Stimulated activated naive CD8-positive, alpha-beta T cell treated with anti-CD3 and anti-CD28 coated beads, Interleukin-15, Interleukin-2, amounts not matched to agents 100 U/mL and 50 U/mL, for 24 hours (primary cell): ENCODE results near the gene PROB1.
"Not testable (repeated sequence)": the region's sequence is repeated elsewhere in the genome, so short reads cannot be mapped to it uniquely, and the experiment has no call there.

Experiments
- ATAC-seq: fragments of 150-1000 bp; cut with Tn5 transposase; one replicate; pipeline ENCODE4 v1.10.0; 2021
- DNase-seq: peaks from one replicate; pipeline ENCODE4 v3.0.0; 2021

The PROB1 gene, protein sequence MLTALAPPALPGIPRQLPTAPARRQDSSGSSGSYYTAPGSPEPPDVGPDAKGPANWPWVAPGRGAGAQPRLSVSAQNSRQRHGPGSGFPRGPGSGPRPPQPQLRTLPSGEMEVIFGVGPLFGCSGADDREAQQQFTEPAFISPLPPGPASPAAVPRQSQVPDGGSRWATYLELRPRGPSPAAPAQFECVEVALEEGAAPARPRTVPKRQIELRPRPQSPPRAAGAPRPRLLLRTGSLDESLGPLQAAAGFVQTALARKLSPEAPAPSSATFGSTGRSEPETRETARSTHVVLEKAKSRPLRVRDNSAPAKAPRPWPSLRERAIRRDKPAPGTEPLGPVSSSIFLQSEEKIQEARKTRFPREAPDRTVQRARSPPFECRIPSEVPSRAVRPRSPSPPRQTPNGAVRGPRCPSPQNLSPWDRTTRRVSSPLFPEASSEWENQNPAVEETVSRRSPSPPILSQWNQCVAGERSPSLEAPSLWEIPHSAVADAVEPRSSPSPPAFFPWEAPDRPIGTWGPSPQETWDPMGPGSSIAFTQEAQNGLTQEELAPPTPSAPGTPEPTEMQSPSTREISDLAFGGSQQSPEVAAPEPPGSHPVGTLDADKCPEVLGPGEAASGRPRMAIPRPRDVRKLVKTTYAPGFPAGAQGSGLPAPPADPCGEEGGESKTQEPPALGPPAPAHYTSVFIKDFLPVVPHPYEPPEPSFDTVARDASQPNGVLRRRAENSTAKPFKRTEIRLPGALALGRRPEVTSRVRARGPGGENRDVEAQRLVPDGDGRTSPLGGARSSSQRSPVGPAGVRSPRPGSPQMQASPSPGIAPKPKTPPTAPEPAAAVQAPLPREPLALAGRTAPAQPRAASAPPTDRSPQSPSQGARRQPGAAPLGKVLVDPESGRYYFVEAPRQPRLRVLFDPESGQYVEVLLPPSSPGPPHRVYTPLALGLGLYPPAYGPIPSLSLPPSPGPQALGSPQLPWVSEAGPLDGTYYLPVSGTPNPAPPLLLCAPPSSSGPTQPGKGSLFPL

DNA sequence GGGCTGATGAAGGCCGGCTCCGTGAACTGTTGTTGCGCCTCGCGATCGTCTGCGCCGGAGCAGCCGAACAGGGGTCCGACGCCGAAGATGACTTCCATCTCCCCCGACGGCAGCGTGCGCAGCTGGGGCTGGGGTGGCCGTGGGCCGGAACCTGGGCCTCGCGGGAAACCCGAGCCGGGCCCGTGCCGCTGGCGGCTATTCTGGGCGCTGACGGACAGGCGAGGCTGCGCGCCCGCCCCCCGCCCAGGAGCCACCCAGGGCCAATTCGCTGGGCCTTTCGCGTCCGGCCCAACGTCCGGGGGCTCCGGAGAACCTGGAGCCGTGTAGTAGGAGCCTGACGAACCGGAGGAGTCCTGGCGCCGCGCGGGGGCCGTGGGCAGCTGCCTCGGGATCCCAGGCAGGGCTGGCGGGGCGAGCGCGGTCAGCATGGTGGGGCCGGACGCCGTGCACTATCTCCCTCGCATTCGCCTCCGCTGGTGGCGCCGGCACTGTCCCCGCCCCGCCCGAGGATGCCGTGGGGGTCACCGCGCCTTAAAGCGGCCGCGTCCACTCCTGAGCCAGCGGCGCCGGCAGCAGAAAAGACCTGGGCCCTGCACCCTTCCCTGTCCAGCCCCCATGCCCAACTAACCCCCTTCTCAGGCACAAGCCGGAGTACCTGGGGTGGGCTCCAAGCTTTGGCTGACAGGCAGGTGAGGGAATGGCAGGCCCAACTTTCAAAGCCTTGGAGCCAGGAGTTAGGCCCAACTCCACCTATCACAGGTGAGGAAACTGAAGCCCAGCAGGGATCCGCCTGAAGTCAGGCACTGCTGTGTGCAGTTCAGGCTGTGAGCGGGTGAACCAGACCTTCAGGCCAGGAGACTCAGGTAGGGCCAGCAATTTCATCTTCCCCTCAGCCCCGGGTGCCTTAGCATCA is at the start of gene PROB1:
Gene PROB1, minus strand, starts transcription at position 451 of the 913 bp plus-strand sequence. Its CDS starts 23 bp downstream, at position 428.
- ATAC-seq (no peak), DNase-seq (no peak)

DNA sequence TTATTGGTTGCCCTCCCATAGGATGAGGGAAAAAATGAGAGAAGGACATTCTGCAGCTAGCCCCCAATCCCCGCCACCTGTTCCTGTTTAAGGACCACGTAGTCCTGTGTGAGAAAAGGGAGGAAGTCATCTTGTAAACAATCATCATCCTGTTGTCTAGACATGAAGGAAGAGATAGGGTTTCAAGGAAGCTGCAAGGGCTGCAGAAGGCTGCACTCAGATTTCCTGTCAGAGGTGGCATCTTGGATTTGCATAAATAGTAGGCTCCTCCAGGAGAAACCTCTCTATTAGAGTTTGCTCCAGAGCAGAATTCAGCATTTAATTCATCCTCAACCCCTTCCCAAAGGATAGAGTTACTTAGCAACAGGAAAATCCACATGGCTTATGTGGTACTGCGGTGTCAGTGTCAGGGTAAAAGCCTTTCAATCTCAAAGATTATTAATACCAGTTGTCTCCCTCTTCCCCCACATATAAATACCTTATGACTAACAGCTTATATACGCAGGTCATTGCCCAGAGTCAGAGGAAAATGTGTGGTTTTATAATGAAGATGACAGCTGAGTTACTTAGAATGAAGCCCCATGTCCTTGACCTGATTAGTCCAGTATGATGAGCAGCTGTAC is 49.0 kb upstream of the PROB1 start:
- ATAC-seq (peak; percentile 10), DNase-seq (no peak)

DNA sequence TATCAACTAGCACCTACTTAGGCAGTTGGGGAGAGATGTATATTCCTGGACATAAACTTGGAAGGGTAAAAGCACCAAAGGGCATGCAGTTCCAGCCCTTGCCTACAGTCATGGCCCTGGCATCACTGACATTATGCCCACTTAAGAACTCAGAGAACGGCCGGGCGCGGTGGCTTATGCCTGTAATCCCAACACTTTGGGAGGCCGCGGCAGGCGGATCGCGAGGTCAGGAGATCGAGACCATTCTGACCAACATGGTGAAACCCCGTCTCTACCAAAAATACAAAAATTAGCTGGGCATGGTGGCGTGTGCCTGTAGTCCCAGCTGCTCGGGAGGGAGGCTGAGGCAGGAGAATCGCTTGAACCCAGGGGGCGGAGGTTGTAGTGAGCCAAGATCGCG is 45.5 kb upstream of the PROB1 start:
- DNase-seq, ATAC-seq: not testable (repeated sequence)

DNA sequence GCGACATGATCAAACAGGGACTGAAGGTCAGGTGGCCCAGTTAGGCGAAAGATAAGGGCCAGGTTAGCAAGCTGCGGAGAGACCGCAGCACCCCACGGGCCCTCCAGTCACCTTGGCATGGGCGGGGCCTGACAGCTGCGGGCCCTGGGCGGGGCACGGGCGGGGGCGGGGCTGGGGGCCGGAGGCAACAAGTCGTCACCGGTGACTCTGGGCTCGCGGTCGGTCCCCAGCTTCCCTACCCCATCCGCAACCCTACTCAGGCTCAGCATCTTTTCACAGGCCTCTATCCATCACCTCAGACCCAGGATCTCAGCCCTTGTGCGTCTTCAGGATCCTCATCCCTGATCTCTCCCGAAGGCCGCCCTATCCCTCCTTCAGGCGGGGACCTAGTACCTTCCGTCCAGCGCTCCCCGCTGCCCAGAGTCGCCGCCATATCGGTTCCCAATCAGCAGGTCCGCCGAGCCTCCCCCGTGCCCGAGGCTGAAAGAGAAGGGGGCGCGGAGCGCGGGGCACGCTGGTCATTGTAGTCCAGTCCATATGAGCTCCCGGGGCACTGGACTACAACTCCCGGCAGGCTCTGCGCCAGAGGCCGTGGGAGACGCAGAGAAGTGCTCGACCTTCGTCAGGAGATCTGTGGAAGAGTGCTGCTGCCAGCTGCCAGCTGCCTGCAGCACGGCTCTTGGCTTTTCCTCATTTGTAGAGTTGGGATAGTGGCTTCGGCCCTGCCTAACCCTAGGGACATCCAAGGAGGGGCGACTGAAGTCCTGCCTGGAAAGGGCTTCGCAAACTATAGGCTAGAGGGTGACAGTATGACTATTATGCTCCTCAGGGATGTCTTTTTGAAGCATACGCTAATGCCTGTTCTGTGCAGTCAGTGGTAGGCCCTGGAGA is 44.4 kb upstream of the PROB1 start, which contains the start of gene DNAJC18:
Gene DNAJC18, minus strand, starts transcription at position 513 of the 891 bp plus-strand sequence. Its CDS starts 80 bp downstream, at position 433.
- peak; percentile 93 for DNase-seq
- ATAC-seq = peak; percentile 95

DNA sequence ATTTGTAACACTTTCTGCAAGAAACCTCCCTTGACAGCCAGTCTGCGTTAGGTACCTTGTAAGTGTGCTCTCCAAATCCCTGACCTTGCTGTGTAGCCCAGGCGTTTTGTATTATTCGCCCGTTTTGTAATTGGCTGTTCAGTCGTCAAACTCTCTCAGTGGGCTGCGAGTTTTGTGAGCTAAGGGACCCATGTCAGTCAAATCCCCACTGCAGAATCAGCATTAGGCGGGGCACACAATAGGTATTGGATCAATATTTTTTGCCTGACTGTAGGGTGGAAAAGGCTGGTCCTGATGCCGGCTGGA is 43.8 kb upstream of the PROB1 start:
- DNase-seq (no peak), ATAC-seq (no peak)

DNA sequence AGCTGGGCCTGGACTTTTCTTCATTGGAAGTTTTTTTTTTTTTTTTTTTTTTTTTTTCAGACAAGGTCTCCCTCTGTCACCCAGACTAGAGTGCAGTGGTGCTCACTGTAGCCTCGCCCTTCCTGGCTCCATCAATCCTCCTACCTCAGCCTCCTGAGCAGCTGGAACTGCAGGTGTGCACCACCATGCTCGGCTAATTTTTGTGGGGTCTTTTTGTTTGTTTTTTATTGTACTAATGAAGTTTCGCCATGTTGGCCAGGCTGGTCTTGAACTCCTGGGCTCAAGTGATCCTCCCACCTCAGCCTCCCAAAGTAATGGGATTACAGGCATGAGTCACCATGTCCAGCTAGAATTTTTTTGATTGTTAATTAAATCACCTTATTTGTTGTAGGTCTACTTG is 40.8 kb upstream of the PROB1 start:
- no peak for ATAC-seq
- DNase-seq = no peak

DNA sequence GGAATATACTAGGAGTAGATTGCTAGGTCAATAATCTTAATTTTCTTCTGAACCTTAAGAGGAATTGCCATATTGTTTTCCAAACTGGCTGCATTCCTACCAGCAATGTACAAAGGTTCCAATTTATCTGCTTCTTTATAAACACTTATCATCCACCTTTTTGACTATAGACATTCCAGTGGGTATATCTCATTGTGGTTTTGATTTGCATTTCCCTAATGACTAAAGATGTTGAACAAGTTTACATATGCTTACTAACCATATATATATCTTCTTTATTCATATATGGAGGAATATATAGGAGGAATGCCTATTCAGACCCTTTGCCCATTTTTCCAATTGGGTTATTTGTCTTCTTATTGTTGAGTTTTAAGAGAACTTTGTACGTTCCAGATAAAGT is 36.8 kb upstream of the PROB1 start:
- DNase-seq = no peak

DNA sequence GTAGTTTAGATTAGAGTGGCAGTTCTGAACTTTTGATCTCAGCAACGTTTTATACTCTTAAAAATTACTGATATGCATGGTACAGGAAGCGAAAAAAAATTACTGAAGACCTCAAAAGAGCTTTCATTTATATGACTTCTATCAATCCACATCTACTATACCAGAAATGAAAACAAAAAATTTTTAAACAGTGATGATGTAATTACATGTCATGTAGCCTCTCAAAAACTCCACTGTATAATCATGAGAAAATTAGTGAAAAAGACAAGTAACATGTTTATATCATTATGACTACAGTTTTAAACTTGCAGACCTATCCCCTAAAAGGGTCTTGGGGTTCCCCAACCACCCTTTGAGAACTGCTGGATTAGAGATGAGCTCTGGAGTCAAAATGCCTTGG is 35.1 kb upstream of the PROB1 start:
- ATAC-seq (no peak), DNase-seq (no peak)

More for the DNA sequence above, 36.8 kb upstream of the PROB1 start:
- no peak for ATAC-seq

DNA sequence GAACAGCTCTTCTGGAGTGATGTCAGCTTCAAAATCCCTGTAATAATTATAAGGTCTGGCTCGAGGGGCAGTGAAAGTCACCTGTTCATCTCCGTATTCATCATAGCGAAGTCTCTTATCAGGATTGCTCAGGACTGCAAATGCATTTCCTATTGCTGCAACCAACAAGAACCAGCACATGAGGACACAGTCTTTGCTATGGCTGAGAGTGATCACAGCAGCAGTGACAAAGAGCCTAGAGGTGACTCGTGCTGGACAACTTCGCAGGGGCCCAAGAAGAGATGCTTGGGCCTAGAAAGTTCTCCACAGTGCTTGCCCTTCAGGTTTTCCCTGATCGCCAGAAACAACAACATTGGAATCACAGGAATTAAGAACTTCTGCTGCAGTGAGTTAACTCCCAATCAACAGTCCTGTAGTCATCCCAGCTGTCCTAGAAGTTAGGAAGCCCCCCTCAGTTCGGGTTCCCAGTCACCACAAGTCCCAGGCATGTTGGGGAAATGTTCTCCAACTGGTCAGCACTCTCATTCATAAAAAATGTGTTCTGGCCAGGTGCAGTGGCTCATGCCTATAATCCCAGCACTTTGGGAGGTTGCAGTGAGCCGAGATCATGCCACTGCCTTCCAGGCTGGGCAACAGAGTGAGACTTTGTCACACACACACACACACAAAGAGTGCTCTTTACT is 31.4 kb upstream of the PROB1 start:
- ATAC-seq (no peak), DNase-seq (no peak)

DNA sequence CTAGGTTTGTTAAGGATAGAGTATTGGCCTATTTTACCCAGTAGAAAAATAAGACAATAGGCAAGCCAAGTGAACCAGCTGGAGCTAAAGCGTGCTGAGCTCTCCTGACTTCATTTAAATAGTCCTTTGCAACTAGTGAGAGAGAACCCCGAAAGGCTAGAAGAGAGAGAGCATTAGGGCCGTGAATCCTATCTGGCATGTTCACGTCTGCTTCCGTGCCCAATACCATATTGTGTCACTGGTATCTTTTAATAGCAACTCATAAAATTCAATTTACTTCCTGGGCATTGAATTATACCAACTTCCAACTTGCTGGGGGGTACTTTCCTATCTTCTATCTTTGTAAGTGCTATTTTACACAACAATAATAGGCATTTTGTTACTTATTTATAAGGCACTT is 30.6 kb upstream of the PROB1 start:
- DNase-seq = no peak
- ATAC-seq = no peak

DNA sequence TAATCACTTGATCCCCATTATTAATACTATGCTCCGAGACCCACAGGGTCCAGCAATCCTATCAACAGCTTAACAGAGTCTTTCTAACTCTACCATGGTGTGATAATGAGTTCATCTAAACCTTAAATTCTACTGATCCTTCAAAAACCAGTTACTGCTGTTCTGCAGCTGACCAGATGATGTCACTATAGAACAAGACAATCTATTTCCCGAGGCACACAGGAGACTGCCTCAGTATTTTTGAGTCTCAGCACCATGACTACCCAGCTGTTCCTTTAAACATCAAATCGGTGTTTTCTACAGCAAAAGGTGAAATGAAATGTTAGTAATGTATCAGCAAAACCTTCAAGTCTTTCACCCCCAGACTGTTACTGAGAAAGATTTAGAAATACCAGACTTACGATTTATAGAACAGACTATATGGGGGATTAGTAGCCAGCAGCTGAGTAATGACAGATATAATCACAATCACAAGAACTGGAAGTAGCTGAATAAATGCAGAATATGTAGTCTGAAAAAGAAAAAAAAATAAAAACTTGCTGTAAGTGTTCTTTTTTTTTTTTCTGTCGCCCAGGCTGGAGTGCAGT is 27.5 kb upstream of the PROB1 start:
- DNase-seq = peak; percentile 51
- peak; percentile 83 for ATAC-seq

DNA sequence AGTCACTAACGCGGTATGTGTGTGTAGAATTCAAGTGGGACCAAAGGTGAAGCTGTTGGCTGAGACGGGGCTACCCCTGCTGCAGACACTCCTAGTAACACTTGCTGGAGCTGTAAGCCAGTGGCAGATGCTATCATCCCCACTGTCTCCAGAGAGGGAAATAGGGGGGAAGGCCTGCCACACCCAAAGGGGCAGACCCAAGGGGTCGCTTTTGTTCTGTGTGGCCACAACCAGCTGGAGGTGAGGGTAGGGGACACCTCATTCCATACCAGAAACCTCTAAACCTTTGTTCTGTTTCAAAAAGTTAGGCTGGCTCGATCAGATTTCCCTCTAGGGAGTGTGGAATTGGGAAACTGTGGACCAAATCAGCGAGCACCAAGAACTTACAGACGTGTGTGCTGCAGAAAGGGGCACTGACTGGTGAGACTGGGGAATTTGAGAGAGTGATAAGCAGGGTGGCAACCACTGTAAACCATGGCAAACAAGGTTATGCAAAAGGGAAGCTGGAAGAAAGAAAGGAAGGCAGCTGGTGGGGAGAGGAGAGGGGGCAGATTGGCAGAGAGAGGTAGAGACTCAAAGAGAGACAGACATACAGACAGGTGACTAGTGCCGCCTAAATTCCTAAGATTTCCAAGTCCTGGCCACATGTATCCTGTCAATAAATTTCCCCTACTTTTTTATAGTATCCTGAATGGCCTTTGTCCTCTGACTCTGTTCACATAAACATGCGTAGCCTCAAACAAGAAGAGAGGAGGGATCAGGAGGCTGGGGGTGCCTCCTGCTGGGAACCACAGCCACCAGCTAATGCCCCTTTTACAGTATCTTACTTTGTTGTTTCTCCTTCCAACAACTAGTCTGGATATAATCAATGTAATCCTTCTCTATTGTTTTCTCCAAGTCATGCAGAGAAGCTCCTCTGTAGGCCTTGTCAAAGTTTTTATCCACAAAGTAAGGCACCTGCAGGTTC is 24.6 kb upstream of the PROB1 start:
- no peak for ATAC-seq
- DNase-seq = no peak

DNA sequence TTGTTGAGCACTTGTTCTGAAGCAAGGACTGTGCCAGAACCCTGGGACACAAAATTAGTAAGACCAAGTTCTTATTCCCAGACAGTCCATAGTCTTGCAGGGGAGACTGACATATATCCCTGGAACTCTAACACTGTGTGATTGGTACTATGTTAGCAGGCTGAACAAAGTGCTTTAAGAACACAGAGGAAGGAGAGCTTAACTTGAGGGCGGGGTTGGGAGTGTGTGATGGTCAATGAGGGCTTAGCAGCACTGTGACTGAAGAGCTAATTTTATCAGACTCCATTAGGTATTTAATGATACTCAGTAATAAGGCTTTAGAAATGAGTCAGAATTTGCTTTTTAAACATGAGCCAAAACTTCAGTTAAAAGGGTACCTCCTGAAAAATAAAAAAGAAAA is 23.9 kb upstream of the PROB1 start:
- ATAC-seq = no peak
- DNase-seq = no peak

DNA sequence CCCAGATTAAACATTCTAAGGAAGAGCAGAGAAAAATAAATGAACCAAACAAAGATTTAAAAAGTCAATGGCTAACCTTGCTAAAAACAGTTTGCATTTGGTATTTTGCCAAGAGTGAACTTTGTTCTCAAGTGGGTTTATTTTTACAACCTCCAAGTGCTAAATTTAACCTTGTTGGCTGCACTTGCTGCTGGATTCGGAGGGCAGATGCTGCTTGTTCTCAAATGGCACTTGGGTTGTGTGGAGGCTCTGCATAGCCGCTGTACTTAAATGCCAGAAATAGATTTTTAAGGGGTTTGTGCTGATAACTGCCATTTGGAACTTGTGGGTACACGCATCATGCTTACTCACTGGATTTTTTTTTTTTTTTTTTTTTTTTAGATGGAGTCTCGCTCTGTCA is 22.3 kb upstream of the PROB1 start:
- no peak for ATAC-seq
- DNase-seq = no peak

DNA sequence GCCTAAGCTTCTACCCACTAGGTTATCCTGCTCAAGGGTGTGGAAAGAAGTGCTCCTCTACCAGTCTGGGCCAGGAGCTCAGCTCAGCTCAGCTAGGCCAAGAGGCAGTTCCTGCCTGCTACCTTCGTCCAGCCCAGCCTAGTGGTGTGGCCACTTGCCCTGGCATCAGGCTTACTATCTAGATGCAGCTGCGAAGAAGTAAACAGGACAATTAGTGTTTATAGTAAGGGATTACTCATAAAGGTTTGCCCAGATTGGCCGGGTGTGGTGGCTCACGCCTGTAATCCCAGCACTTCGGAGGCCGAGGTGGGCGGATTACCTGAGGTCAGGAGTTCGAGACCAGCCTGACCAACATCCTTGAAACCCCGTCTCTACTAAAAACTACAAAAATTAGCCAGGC is 21.7 kb upstream of the PROB1 start:
- ATAC-seq (no peak), DNase-seq (no peak)

DNA sequence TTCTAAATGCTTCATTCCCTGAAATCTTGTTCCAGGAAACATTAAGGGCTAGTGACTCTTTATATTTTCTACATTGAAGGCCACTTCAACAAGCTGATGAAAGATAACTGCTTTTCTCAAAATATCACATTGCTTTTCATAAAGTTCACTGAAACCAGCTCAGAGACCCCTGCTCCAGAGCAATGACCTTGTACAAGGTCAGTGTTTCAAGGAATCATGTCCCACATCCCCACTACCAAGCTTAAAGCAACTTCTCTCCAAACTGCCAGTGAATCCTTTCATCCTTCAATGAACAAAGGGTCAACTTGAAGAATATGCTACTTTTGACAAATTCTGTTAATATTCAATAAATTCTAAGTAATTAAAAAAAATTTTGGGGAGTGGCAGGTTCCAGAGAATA is 21.0 kb upstream of the PROB1 start:
- no peak for DNase-seq
- ATAC-seq = no peak

DNA sequence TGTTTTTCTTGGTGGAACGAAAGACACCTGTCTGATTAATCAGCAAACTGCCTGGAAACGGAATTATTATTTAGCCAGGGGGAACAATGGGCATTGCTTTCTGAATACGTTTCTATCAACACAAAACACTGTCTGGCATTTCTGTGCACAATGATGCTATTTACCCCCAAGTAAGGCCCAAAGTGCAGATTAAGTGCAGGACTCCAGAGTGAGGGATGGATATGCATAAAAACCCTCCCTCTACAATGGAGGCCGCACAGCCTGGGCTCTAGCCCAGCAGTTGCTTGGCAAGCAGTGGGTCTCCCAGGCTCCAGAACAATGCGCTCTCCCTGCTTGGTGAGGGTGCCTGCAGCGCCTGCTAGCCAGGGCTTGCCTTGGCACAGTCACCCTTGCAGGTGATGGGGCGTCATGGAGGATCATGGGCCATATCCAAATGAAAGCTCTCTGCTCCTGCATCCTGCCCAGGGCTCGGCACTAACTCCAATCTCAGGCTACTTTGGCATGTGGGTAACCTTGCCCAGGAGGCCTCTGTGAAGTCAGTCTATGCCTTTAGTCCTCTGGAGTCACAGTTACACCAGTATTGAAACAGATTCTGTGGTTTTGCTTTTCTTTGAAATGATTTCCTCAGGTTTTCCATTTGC is 20.4 kb upstream of the PROB1 start:
- peak; percentile 82 for ATAC-seq
- peak; percentile 53 for DNase-seq
